SH-SY5Y (cell line): ENCODE results near the gene TOP2A.
A peak's percentile ranks its signal among the peaks of the same experiment; 100 is the strongest.

Experiments
- GATA2 ChIP-seq: IDR thresholded peaks from 2 replicates; pipeline ENCODE4 v1.6.1; 2011; ENCODE audit warnings: mild to moderate bottlenecking, low read depth, low read length
- GATA3 ChIP-seq: IDR thresholded peaks from 2 replicates; pipeline ENCODE4 v1.6.1; 2011; ENCODE audit warnings: low read depth, mild to moderate bottlenecking, low read length, moderate library complexity

The TOP2A gene

GRCh38 chr17:40448213-40448638 lies 30.5 kb upstream of the TOP2A start:
- TF ChIP-seq GATA3 = no peak

- TF ChIP-seq GATA2 (no peak), GATA3 (no peak)
Measured at GRCh38 chr17:40447806-40448205, 30.1 kb upstream of the TOP2A start.

GRCh38 chr17:40447148-40447644 lies 29.5 kb upstream of the TOP2A start:
- no peak for TF ChIP-seq GATA3
- TF ChIP-seq GATA2 = no peak

GRCh38 chr17:40445751-40446468 lies 28.2 kb upstream of the TOP2A start:
- TF ChIP-seq GATA2 (no peak), GATA3 (no peak)

GRCh38 chr17:40443988-40444899 lies 26.5 kb upstream of the TOP2A start:
- TF ChIP-seq GATA2 (no peak), GATA3 (no peak)

GRCh38 chr17:40443196-40443987 lies 25.7 kb upstream of the TOP2A start, which contains the start of gene IGFBP4:
IGFBP4 (plus strand) TSS chr17:40443450; CDS start chr17:40443736, 286 bp downstream.
- TF ChIP-seq GATA2 (no peak), GATA3 (no peak)

- no peak for TF ChIP-seq GATA2
Measured at GRCh38 chr17:40442392-40443195, 24.9 kb upstream of the TOP2A start.

- TF ChIP-seq GATA2 = no peak
- no peak for TF ChIP-seq GATA3
Measured at GRCh38 chr17:40440166-40440565, 22.5 kb upstream of the TOP2A start.

GRCh38 chr17:40437095-40437732 lies 19.5 kb upstream of the TOP2A start:
- no peak for TF ChIP-seq GATA2

GRCh38 chr17:40436636-40437035 lies 18.9 kb upstream of the TOP2A start:
- TF ChIP-seq GATA3 = no peak
- TF ChIP-seq GATA2 = no peak

GRCh38 chr17:40433551-40434415 lies 16.1 kb upstream of the TOP2A start:
- TF ChIP-seq GATA3 (no peak), GATA2 (no peak; the same call in 1 of the 2 replicates)

GRCh38 chr17:40432864-40433528 lies 15.3 kb upstream of the TOP2A start:
- peak; percentile 96 for TF ChIP-seq GATA2
- peak; percentile 65; the same call in 1 of the 2 replicates for TF ChIP-seq GATA3
